ENCODE data around the gene TOM1L2. TPM values are rescaled to one million over a fixed set of nuclear protein-coding genes. Genes with fewer than 3 reads are reported as not detected.

Gene TOM1L2
- total RNA-seq, 6 experiments from 2014 or later = 92.1 to 144 (median 101) TPM

DNA sequence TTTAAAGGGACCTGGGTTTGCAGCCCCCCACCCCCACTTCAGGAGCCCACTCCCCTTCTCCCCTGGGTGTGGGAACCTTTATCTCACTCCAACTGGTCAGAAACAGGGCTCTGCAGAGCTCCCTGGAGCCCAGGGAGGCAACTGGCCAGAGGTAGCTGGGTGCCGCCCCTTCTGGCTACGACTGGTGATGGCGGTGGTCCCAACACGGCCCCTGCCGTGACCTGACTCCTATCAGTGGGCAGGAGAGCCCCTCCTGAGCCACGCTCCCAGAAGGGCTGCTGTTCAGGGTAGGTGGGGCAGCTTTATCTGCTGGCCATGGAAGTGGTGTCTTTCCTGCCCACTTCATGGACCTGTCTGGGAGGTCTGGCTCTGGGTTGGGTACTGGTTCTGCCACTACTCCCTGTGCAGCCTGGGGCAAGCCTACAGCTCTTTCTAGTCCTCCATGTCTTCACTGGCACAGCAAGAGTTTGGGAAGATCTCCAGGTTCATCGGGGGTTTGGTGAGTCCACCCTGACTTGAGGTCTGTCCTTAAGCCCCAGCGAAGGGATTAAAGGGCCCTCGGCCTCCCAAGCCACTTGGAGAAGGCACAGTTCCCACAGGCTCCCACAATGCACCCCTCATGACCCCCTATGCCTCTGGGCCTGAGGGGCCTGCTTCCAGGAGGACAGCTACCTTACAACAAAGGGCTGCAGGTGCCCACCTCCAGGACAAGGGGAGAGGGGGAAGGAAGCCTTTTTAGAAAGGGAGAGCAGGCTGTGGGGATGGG lies 129.9 kb downstream of the TOM1L2 start:
- Mint-ChIP-seq H3K36me3 (ENCODE audit: low read depth) (no peaks in the 10 kb centered on the region), H3K27ac (peak overlapping the region; percentile 87), H3K4me3 (no peak overlapping the region), H3K9me3 (no peaks in the 10 kb centered on the region), H3K27me3 (ENCODE audit: insufficient read depth) (peaks cover 18% of the 10 kb centered on the region), H3K4me1 (ENCODE audit: low read depth) (peaks cover 36% of the 10 kb centered on the region)
- TF ChIP-seq CTCF (IDR thresholded peaks at IDR 0.05) = no peak
- DNase-seq = no peak

DNA sequence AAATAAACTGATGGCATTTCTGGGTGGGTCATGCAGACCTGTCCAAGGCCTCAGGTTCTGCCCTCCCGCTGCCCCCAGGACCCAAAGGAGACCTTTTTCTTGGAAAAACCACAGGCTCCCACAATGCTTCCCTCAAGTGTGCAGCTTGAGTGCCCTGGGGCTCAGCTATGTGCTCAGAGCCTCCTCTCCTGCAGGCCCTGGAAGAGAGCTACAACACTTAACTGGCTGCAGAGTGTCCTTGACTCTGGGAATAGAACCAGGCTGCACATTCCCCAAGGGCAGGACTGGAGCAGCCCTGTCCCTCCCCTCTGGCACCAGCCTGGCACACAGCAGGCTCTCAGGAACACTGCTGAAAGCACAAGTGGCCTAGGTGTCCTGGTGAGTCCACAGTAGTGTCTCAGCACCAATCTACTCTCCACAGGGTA lies 130.6 kb downstream of the TOM1L2 start:
- TF ChIP-seq CTCF (IDR thresholded peaks at IDR 0.05) = no peak
- H3K9me3 Mint-ChIP-seq = no peaks in the 10 kb centered on the region
- H3K4me3 Mint-ChIP-seq = peak overlapping the region; percentile 70; the same call in 1 of the 2 replicates
- H3K27me3 Mint-ChIP-seq (ENCODE audit: insufficient read depth) = peaks cover 18% of the 10 kb centered on the region
- DNase-seq = no peak
- peak overlapping the region; percentile 87 for H3K27ac Mint-ChIP-seq
- H3K4me1 Mint-ChIP-seq (ENCODE audit: low read depth) = peaks cover 41% of the 10 kb centered on the region
- H3K36me3 Mint-ChIP-seq (ENCODE audit: low read depth) = no peaks in the 10 kb centered on the region

GRCh38 chr17:17840751-17841591 lies 131.2 kb downstream of the TOM1L2 start:
- no peak for TF ChIP-seq CTCF (IDR thresholded peaks at IDR 0.05)
- Mint-ChIP-seq H3K9me3 (no peaks in the 10 kb centered on the region), H3K4me3 (peak overlapping the region; percentile 70)

GRCh38 chr17:17839791-17840707 lies 132.2 kb downstream of the TOM1L2 start:
- peak; percentile 90 for DNase-seq
- no peaks in the 10 kb centered on the region for H3K9me3 Mint-ChIP-seq
- no peak for TF ChIP-seq CTCF (IDR thresholded peaks at IDR 0.05)
- H3K4me1 Mint-ChIP-seq (ENCODE audit: low read depth) = peaks cover 52% of the 10 kb centered on the region
- peak overlapping the region; percentile 70 for H3K4me3 Mint-ChIP-seq
- peak overlapping the region; percentile 97 for H3K27ac Mint-ChIP-seq
- peaks cover 5% of the 10 kb centered on the region for H3K36me3 Mint-ChIP-seq (ENCODE audit: low read depth)
- peaks cover 11% of the 10 kb centered on the region for H3K27me3 Mint-ChIP-seq (ENCODE audit: insufficient read depth)

More at GRCh38 chr17:17840751-17841591, 131.2 kb downstream of the TOM1L2 start:
- Mint-ChIP-seq H3K36me3 (ENCODE audit: low read depth) (peaks cover under 1% of the 10 kb centered on the region), H3K27me3 (ENCODE audit: insufficient read depth) (peaks cover 11% of the 10 kb centered on the region), H3K4me1 (ENCODE audit: low read depth) (peaks cover 42% of the 10 kb centered on the region), H3K27ac (peak overlapping the region; percentile 87)
- no peak for DNase-seq
